HepG2 (cell line): ENCODE data around the gene STMN3. TPM values are rescaled to one million over a fixed set of nuclear protein-coding genes. Genes with fewer than 3 reads are reported as not detected.

Source experiments
- ATAC-seq: fragments of 200-7000 bp; cut with Tn5 transposase; 3 replicates; pipeline ENCODE4 v1.9.1; 2020; ENCODE audit warnings: mild to moderate bottlenecking, moderate library complexity
- BruUV-seq: library from RNA; stranded (reverse); fragments of 400-500 nt; replicated peaks from 2 replicates; lab custom pipeline; 2021; lab: Mats Ljungman, UMichigan
- CTCF ChIA-PET: fragments of 300-600 bp; formaldehyde crosslinking; extraction: SDS; loops from one replicate; lab custom pipeline; 2021; ENCODE audit warnings: low total read pairs, inconsistent platforms, low intra/inter-chr PET ratio; lab: Yijun Ruan, JAX
- POLR2A ChIA-PET: fragments of 350-600 bp; sonication (Branson Sonifier 250); formaldehyde crosslinking; loops from one replicate; lab custom pipeline; 2020; ENCODE audit warnings: antibody characterized with exemption, inconsistent platforms; lab: Yijun Ruan, JAX
- DNase-seq: peaks from one replicate; pipeline ENCODE4 v3.0.0-alpha.2; 2015; ENCODE audit warnings: low spot score
- FAIRE-seq: peaks from 3 replicates; lab custom pipeline; 2011; peaks lifted over from hg19 to GRCh38; lab: Jason Lieb, UNC
- H2AFZ ChIP-seq: one replicate; pipeline ENCODE4 v1.6.1; 2011; ENCODE audit warnings: low read length, inconsistent platforms
- H3K27ac ChIP-seq: fragments of 300-600 bp; 3 replicates; pipeline ENCODE4 v1.8.0; 2011; ENCODE audit warnings: mixed run types, mild to moderate bottlenecking, mixed read lengths, low read length, inconsistent platforms; ENCODE audit not compliant: insufficient read depth; ENCODE audit errors: extremely low read length
- H3K27me3 ChIP-seq, 2 experiments: fragments of 200-600 bp in 1 of 2; 2 replicates in 1 of 2; 3 replicates in 1 of 2; pipeline versions ENCODE4 v1.6.0 to v1.8.0; 2011; ENCODE audit warnings: low read length in 2 of 2, mild to moderate bottlenecking in 2 of 2, moderate library complexity in 2 of 2, inconsistent platforms in 1 of 2; ENCODE audit not compliant: insufficient read depth in 2 of 2, control insufficient read depth in 1 of 2
- H3K36me3 ChIP-seq, 2 experiments: fragments of 200-600 bp in 1 of 2; replicated peaks in 1 of 2; 2 replicates in 1 of 2; 3 replicates in 1 of 2; pipeline versions ENCODE4 v1.5.1 to v1.8.0; 2011; ENCODE audit warnings: low read length in 2 of 2, inconsistent platforms in 1 of 2; ENCODE audit not compliant: insufficient read depth in 2 of 2, control insufficient read depth in 1 of 2
- H3K4me1 ChIP-seq: 2 replicates; pipeline ENCODE4 v1.5.1; 2012; ENCODE audit warnings: low read length, inconsistent platforms; ENCODE audit not compliant: insufficient read depth
- H3K4me2 ChIP-seq: 2 replicates; pipeline ENCODE4 v1.6.0; 2011; ENCODE audit warnings: low read depth, low read length, inconsistent platforms
- H3K4me3 ChIP-seq, 3 experiments: fragments of 200-600 bp in 1 of 3; sonication (generic), shearing (Covaris generic) in 1 of 3; replicated peaks in 1 of 3; 2 replicates each; pipeline ENCODE4 v1.5.1; 2011 to 2016; ENCODE audit warnings: low read length in 3 of 3, inconsistent platforms in 2 of 3, low read depth in 2 of 3, mild to moderate bottlenecking in 2 of 3, control low read depth in 1 of 3, mixed read lengths in 1 of 3; ENCODE audit not compliant: insufficient read depth in 1 of 3
- H3K79me2 ChIP-seq: one replicate; pipeline ENCODE4 v1.6.1; 2011; ENCODE audit warnings: low read length, inconsistent platforms; ENCODE audit not compliant: insufficient read depth
- H3K9ac ChIP-seq: 2 replicates; pipeline ENCODE4 v1.6.0; 2011; ENCODE audit warnings: mild to moderate bottlenecking, low read depth, low read length, inconsistent platforms; ENCODE audit not compliant: insufficient read depth
- H3K9me3 ChIP-seq: 2 replicates; pipeline ENCODE4 v1.5.1; 2012; ENCODE audit warnings: mild to moderate bottlenecking, low read length
- H4K20me1 ChIP-seq: 2 replicates; pipeline ENCODE4 v1.6.0; 2011; ENCODE audit warnings: inconsistent platforms, mild to moderate bottlenecking, low read length, moderate library complexity; ENCODE audit not compliant: insufficient read depth
- CEBPG ChIP-seq: IDR thresholded peaks from 2 replicates; pipeline ENCODE4 v1.6.1; 2016
- CREM ChIP-seq, 2 experiments: sonication (generic) in 1 of 2; formaldehyde crosslinking in 1 of 2; IDR thresholded peaks; 2 replicates each; pipeline versions ENCODE4 v1.4.0 to v1.6.1; 2016 to 2020; ENCODE audit warnings: antibody characterized with exemption in 1 of 2, mild to moderate bottlenecking in 1 of 2, missing genetic modification reagents in 1 of 2
- MBD4 ChIP-seq: IDR thresholded peaks from 2 replicates; pipeline ENCODE4 v1.6.1; 2012; ENCODE audit warnings: low read length, inconsistent platforms, borderline replicate concordance
- MXI1 ChIP-seq: IDR thresholded peaks from 3 replicates; pipeline ENCODE4 v1.6.1; 2012; ENCODE audit warnings: low read depth, low read length, inconsistent platforms, borderline replicate concordance
- STAG1 ChIP-seq: sonication (generic); formaldehyde crosslinking; IDR thresholded peaks from 2 replicates; pipeline ENCODE4 v1.4.0; 2020; ENCODE audit warnings: missing genetic modification reagents
- ZFX ChIP-seq: sonication (generic); formaldehyde crosslinking; IDR thresholded peaks from 2 replicates; pipeline ENCODE4 v1.4.0; 2020; ENCODE audit warnings: mild to moderate bottlenecking, low read depth, missing genetic modification reagents, moderate library complexity
- ZNF20 ChIP-seq: sonication (generic); formaldehyde crosslinking; IDR thresholded peaks from 2 replicates; pipeline ENCODE4 v1.4.0; 2020; ENCODE audit warnings: mild to moderate bottlenecking, moderate library complexity, missing genetic modification reagents
- ZNF761 ChIP-seq: sonication (generic); formaldehyde crosslinking; conservative IDR thresholded peaks from 2 replicates; pipeline ENCODE4 v1.4.0; 2020; ENCODE audit warnings: mild to moderate bottlenecking, missing genetic modification reagents
- WGBS: methylation state at CpG from one replicate; pipeline ENCODE4 v1.1.6; 2017; ENCODE audit warnings: low lambda C conversion rate; 5-methylcytosine and 5-hydroxymethylcytosine counted together
- in situ Hi-C: cut with HindIII; loops from 2 replicates; pipeline ENCODE4 v1.10.0; 2017; ENCODE audit warnings: low pct_unique_long_range_greater_than_20kb; ENCODE audit not compliant: extremely low pct_ligation_motif_present
- intact Hi-C: fragments of 100-400 bp; cut with micrococcal nuclease; formaldehyde crosslinking; loops from one replicate; pipeline ENCODE4 v1.10.0; 2022; ENCODE audit not compliant: unreplicated experiment
- polyA plus RNA-seq, 8 experiments: library from polyadenylated mRNA; depleted of rRNA in 3 of 8; stranded (reverse) in 7 of 8; unstranded in 1 of 8; fragments of >200 nt; fragmentation: Illumina TruSeq in 4 of 8; extraction: Trizol in 4 of 8; gene quantifications; 2 replicates each; pipeline versions ENCODE4 v1.2.1 to v1.2.3, GENCODE V29; 2011 to 2016; ENCODE audit warnings: low read depth in 4 of 8, missing spikeins in 1 of 8, mixed read lengths in 1 of 8; ENCODE audit not compliant: insufficient read depth in 1 of 8
- total RNA-seq, 5 experiments: library from RNA; depleted of rRNA; stranded (reverse); fragments of >200 nt; fragmentation: Illumina TruSeq; extraction: Trizol; gene quantifications; 2 replicates each; pipeline ENCODE4 v1.2.3, GENCODE V29; 2016; ENCODE audit warnings: low read depth in 1 of 5
- TF ChIP-seq, protein P1 (sequence below): sonication (generic); formaldehyde crosslinking; IDR thresholded peaks from 2 replicates; pipeline ENCODE4 v1.4.0; 2020; ENCODE audit warnings: missing genetic modification reagents, borderline replicate concordance
- TF ChIP-seq, protein P2 (sequence below): sonication (generic); formaldehyde crosslinking; IDR thresholded peaks from 2 replicates; pipeline ENCODE4 v1.9.0; 2021; ENCODE audit warnings: missing genetic modification reagents, borderline replicate concordance
- TF ChIP-seq, protein P3 (sequence below): sonication (generic); formaldehyde crosslinking; IDR thresholded peaks from 2 replicates; pipeline ENCODE4 v1.5.0; 2020; ENCODE audit warnings: missing genetic modification reagents, mild to moderate bottlenecking, borderline replicate concordance
- TF ChIP-seq, protein P4 (sequence below): IDR thresholded peaks from 2 replicates; pipeline ENCODE4 v1.6.1; 2012; ENCODE audit warnings: inconsistent platforms
- TF ChIP-seq, protein P5 (sequence below): sonication (generic); formaldehyde crosslinking; IDR thresholded peaks from 2 replicates; pipeline ENCODE4 v1.5.0; 2020; ENCODE audit warnings: missing genetic modification reagents

The STMN3 gene
- total and polyA plus RNA-seq, 2 of the 13 experiments (the other 11 are each of a cell fraction or from before 2014, with no cell fraction given): 21.0 to 48.3 TPM

DNA sequence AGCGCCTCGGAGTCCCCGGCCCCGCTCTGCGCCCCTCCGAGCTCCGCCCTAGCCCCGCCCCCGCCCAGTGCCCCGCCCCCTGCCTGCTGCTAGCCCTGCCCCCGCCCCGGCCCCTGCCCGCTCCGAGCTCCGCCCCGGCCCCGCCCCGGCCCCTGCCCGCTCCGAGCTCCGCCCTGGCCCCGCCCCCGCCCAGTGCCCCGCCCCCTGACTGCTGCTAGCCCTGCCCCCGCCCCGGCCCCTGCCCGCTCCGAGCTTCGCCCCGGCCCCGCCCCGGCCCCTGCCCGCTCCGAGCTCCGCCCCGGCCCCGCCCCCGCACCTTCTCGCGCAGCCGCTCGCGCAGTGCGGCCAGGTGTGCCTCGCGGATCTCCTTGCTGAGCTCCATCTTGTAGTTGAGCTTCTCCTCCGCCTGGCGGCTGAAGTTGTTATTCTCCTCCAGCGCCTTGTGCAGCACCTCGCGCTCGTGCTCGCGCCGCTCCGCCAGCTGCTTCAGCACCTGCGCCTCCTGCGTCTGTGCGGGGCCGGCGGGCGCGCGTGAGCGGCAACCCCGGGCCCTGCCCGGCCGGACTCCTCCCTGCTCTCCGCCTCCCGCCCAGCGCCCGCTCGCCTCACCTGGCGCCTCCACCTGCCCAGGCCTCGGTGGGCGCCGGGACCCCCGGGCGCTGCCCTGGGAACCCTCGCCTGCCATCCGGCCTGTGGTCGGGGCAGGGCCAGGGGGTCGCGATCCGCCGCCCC, 11.3 kb downstream of the STMN3 start:
- H2AFZ ChIP-seq: no peak overlapping the region
- intact Hi-C loops: no loop called here
- WGBS: 4% methylated on average over 67 of the region's 86 CpGs
- DNase-seq (peak; percentile 90), FAIRE-seq (peak; percentile 72), ATAC-seq (peak; percentile 77)
- ChIA-PET CTCF (no interaction called here), POLR2A (interaction anchor here (0.5 to 3.3 kb wide), 21 partner anchors 10 to 425 kb away, joined by 3 to 58 read pairs (median 5); partner anchors contain the start of genes ARFRP1, GMEB2, HELZ2 and RTEL1)
- H3K4me2 ChIP-seq: peak overlapping the region; percentile 96
- H3K27me3 ChIP-seq: no peaks in the 10 kb centered on the region; a peak in 1 of 5 replicates
- peak overlapping the region; percentile 56 for H3K27ac ChIP-seq
- no peaks in the 10 kb centered on the region for H3K9me3 ChIP-seq
- H3K9ac ChIP-seq: peak overlapping the region; percentile 68
- in situ Hi-C loops: no loop called here
- BruUV-seq: no TSS peak
- no peaks in the 10 kb centered on the region; a peak in 1 of 5 replicates for H3K36me3 ChIP-seq
- no peaks in the 10 kb centered on the region for H3K79me2 ChIP-seq
- H4K20me1 ChIP-seq: no peaks in the 10 kb centered on the region
- H3K4me3 ChIP-seq: peak overlapping the region; percentile 49 to 81 (median 63)
- peaks cover 20% of the 10 kb centered on the region for H3K4me1 ChIP-seq
- no peak for TF ChIP-seq MBD4
- TF ChIP-seq ZNF761 (CRISPR knock-in tag): no peak
- peak; percentile 69 for TF ChIP-seq STAG1 (CRISPR knock-in tag)
- TF ChIP-seq, protein P1, sequence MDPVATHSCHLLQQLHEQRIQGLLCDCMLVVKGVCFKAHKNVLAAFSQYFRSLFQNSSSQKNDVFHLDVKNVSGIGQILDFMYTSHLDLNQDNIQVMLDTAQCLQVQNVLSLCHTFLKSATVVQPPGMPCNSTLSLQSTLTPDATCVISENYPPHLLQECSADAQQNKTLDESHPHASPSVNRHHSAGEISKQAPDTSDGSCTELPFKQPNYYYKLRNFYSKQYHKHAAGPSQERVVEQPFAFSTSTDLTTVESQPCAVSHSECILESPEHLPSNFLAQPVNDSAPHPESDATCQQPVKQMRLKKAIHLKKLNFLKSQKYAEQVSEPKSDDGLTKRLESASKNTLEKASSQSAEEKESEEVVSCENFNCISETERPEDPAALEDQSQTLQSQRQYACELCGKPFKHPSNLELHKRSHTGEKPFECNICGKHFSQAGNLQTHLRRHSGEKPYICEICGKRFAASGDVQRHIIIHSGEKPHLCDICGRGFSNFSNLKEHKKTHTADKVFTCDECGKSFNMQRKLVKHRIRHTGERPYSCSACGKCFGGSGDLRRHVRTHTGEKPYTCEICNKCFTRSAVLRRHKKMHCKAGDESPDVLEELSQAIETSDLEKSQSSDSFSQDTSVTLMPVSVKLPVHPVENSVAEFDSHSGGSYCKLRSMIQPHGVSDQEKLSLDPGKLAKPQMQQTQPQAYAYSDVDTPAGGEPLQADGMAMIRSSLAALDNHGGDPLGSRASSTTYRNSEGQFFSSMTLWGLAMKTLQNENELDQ (CRISPR knock-in tag): no peak; the same call in 1 of the 2 replicates
- no peak for TF ChIP-seq ZNF20 (CRISPR knock-in tag)
- TF ChIP-seq CREM (IDR thresholded peaks at IDR 0.05): no peak
- TF ChIP-seq CREM (CRISPR knock-in tag; IDR thresholded peaks at IDR 0.05): no peak
- TF ChIP-seq, protein P2, sequence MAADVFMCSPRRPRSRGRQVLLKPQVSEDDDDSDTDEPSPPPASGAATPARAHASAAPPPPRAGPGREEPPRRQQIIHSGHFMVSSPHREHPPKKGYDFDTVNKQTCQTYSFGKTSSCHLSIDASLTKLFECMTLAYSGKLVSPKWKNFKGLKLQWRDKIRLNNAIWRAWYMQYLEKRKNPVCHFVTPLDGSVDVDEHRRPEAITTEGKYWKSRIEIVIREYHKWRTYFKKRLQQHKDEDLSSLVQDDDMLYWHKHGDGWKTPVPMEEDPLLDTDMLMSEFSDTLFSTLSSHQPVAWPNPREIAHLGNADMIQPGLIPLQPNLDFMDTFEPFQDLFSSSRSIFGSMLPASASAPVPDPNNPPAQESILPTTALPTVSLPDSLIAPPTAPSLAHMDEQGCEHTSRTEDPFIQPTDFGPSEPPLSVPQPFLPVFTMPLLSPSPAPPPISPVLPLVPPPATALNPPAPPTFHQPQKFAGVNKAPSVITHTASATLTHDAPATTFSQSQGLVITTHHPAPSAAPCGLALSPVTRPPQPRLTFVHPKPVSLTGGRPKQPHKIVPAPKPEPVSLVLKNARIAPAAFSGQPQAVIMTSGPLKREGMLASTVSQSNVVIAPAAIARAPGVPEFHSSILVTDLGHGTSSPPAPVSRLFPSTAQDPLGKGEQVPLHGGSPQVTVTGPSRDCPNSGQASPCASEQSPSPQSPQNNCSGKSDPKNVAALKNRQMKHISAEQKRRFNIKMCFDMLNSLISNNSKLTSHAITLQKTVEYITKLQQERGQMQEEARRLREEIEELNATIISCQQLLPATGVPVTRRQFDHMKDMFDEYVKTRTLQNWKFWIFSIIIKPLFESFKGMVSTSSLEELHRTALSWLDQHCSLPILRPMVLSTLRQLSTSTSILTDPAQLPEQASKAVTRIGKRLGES (CRISPR knock-in tag): no peak
- TF ChIP-seq ZFX (CRISPR knock-in tag): peak; percentile 88
- TF ChIP-seq MXI1: peak; percentile 86; the same call in 1 of the 3 replicates
- TF ChIP-seq, protein P3, sequence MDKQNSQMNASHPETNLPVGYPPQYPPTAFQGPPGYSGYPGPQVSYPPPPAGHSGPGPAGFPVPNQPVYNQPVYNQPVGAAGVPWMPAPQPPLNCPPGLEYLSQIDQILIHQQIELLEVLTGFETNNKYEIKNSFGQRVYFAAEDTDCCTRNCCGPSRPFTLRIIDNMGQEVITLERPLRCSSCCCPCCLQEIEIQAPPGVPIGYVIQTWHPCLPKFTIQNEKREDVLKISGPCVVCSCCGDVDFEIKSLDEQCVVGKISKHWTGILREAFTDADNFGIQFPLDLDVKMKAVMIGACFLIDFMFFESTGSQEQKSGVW (CRISPR knock-in tag): no peak
- TF ChIP-seq, protein P4, sequence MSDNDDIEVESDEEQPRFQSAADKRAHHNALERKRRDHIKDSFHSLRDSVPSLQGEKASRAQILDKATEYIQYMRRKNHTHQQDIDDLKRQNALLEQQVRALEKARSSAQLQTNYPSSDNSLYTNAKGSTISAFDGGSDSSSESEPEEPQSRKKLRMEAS: peak; percentile 87
- peak; percentile 23 for TF ChIP-seq CEBPG (CRISPR knock-in tag)
- TF ChIP-seq, protein P5, sequence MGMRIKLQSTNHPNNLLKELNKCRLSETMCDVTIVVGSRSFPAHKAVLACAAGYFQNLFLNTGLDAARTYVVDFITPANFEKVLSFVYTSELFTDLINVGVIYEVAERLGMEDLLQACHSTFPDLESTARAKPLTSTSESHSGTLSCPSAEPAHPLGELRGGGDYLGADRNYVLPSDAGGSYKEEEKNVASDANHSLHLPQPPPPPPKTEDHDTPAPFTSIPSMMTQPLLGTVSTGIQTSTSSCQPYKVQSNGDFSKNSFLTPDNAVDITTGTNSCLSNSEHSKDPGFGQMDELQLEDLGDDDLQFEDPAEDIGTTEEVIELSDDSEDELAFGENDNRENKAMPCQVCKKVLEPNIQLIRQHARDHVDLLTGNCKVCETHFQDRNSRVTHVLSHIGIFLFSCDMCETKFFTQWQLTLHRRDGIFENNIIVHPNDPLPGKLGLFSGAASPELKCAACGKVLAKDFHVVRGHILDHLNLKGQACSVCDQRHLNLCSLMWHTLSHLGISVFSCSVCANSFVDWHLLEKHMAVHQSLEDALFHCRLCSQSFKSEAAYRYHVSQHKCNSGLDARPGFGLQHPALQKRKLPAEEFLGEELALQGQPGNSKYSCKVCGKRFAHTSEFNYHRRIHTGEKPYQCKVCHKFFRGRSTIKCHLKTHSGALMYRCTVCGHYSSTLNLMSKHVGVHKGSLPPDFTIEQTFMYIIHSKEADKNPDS (CRISPR knock-in tag): no peak
